ENCODE measurements around the gene KCTD5. TPM values are rescaled to one million over a fixed set of nuclear protein-coding genes. Genes with fewer than 3 reads are reported as not detected.
"Not testable (repeated sequence)": the region's sequence is repeated elsewhere in the genome, so short reads cannot be mapped to it uniquely, and the experiment has no call there.

The KCTD5 gene
- total RNA-seq, 4 donors from 2014 or later: 23.1 to 85.6 (median 56.4) TPM

- peak; percentile 84 to 92 (median 84) for DNase-seq
- Histone ChIP-seq H3K4me3 (peak overlapping the region; percentile 54 to 87 (median 72)), H3K27ac (peak overlapping the region; percentile 56 to 91 (median 79)), H3K27me3 (no peaks in the 10 kb centered on the region), H3K9me3 (no peaks in the 10 kb centered on the region), H3K36me3 (no peaks in the 10 kb centered on the region), H3K4me1 (peaks cover 0 to 16% (median 3%) of the 10 kb centered on the region in 4 donors)
- TF ChIP-seq POLR2A (IDR thresholded peaks at IDR 0.05) (peak in 1 of 2 donors; percentile 18), CTCF (IDR thresholded peaks at IDR 0.05) (peak; percentile 39 to 96 (median 65))
These were observed 38.7 kb downstream of the KCTD5 start for GRCh38 chr16:2720719-2721633.

GRCh38 chr16:2721634-2722173 lies 39.4 kb downstream of the KCTD5 start:
- H3K9me3 ChIP-seq, H3K36me3 ChIP-seq, DNase-seq, H3K27me3 ChIP-seq: not testable (repeated sequence)
- Histone ChIP-seq H3K4me1 (peaks cover 0 to 15% (median 3%) of the 10 kb centered on the region in 4 donors), H3K27ac (peak overlapping the region; percentile 56 to 91 (median 79)), H3K4me3 (peak overlapping the region; percentile 54 to 87 (median 72))

- TF ChIP-seq CTCF (IDR thresholded peaks at IDR 0.05) (no peak), POLR2A (IDR thresholded peaks at IDR 0.05) (no peak)
- Histone ChIP-seq H3K4me1 (peaks cover 0 to 15% (median 3%) of the 10 kb centered on the region in 4 donors), H3K36me3 (no peaks in the 10 kb centered on the region), H3K27me3 (no peaks in the 10 kb centered on the region), H3K9me3 (no peaks in the 10 kb centered on the region), H3K27ac (no peak overlapping the region), H3K4me3 (no peak overlapping the region)
- no peak for DNase-seq
These were observed 41.9 kb downstream of the KCTD5 start for GRCh38 chr16:2724088-2724676.

GRCh38 chr16:2724816-2725348 lies 42.6 kb downstream of the KCTD5 start:
- H3K9me3 ChIP-seq: no peaks in the 10 kb centered on the region
- no peaks in the 10 kb centered on the region for H3K36me3 ChIP-seq
- no peaks in the 10 kb centered on the region for H3K27me3 ChIP-seq
- DNase-seq: no peak
- no peak for TF ChIP-seq CTCF (IDR thresholded peaks at IDR 0.05)
- TF ChIP-seq POLR2A (IDR thresholded peaks at IDR 0.05): no peak
- peaks cover 0 to 9% (median 3%) of the 10 kb centered on the region in 4 donors for H3K4me1 ChIP-seq
- no peak overlapping the region for H3K27ac ChIP-seq
- H3K4me3 ChIP-seq: no peak overlapping the region

- Histone ChIP-seq H3K9me3 (no peaks in the 10 kb centered on the region), H3K36me3 (no peaks in the 10 kb centered on the region), H3K4me1 (no peaks in the 10 kb centered on the region), H3K27ac (no peak overlapping the region), H3K27me3 (no peaks in the 10 kb centered on the region), H3K4me3 (no peak overlapping the region)
- TF ChIP-seq CTCF (IDR thresholded peaks at IDR 0.05): no peak
- TF ChIP-seq POLR2A (IDR thresholded peaks at IDR 0.05): no peak
- no peak for DNase-seq
These were observed 44.6 kb downstream of the KCTD5 start for GRCh38 chr16:2726923-2727322.
